ENCODE measurements around the gene S100P.

The S100P gene

GRCh38 chr4:6673660-6674499 lies 19.8 kb upstream of the S100P start:
- peak; percentile 97 for DNase-seq (ENCODE audit: low spot score)
- in situ Hi-C loops (cut with MboI; ENCODE audit: low sequenced_read_pairs, unreplicated experiment), result no loop called here
- TF ChIP-seq CTCF (IDR thresholded peaks at IDR 0.05; ENCODE audit: borderline replicate concordance, control extremely low read depth, extremely low read depth, insufficient read depth, missing control alignments), result no peak

- TF ChIP-seq CTCF (IDR thresholded peaks at IDR 0.05; ENCODE audit: borderline replicate concordance, control extremely low read depth, extremely low read depth, insufficient read depth, missing control alignments), result peak; percentile 47
- peak; percentile 75 for DNase-seq (ENCODE audit: low spot score)
- in situ Hi-C loops (cut with MboI; ENCODE audit: low sequenced_read_pairs, unreplicated experiment), result no loop called here
Measured at GRCh38 chr4:6674500-6675149, 19.1 kb upstream of the S100P start.

- TF ChIP-seq CTCF (IDR thresholded peaks at IDR 0.05; ENCODE audit: borderline replicate concordance, control extremely low read depth, extremely low read depth, insufficient read depth, missing control alignments), result no peak
- in situ Hi-C loops (cut with MboI; ENCODE audit: low sequenced_read_pairs, unreplicated experiment), result no loop called here
- no peak for DNase-seq (ENCODE audit: low spot score)
Measured at GRCh38 chr4:6676722-6677558, 16.7 kb upstream of the S100P start.

GRCh38 chr4:6680372-6681034 lies 13.2 kb upstream of the S100P start:
- peak; percentile 36 for DNase-seq (ENCODE audit: low spot score)
- in situ Hi-C loops (cut with MboI; ENCODE audit: low sequenced_read_pairs, unreplicated experiment), result no loop called here
- TF ChIP-seq CTCF (IDR thresholded peaks at IDR 0.05; ENCODE audit: borderline replicate concordance, control extremely low read depth, extremely low read depth, insufficient read depth, missing control alignments), result no peak

GRCh38 chr4:6681191-6681590 lies 12.5 kb upstream of the S100P start:
- no peak for DNase-seq (ENCODE audit: low spot score)
- peak; percentile 33 for TF ChIP-seq CTCF (IDR thresholded peaks at IDR 0.05; ENCODE audit: borderline replicate concordance, control extremely low read depth, extremely low read depth, insufficient read depth, missing control alignments)
- in situ Hi-C loops (cut with MboI; ENCODE audit: low sequenced_read_pairs, unreplicated experiment), result no loop called here

All from GM13976 (cell line).